ENCODE results near the gene LINC01488. TPM values are rescaled to one million over a fixed set of nuclear protein-coding genes. Genes with fewer than 3 reads are reported as not detected.

The LINC01488 gene
- total RNA-seq, 1 experiment from 2014 or later = not detected

DNA sequence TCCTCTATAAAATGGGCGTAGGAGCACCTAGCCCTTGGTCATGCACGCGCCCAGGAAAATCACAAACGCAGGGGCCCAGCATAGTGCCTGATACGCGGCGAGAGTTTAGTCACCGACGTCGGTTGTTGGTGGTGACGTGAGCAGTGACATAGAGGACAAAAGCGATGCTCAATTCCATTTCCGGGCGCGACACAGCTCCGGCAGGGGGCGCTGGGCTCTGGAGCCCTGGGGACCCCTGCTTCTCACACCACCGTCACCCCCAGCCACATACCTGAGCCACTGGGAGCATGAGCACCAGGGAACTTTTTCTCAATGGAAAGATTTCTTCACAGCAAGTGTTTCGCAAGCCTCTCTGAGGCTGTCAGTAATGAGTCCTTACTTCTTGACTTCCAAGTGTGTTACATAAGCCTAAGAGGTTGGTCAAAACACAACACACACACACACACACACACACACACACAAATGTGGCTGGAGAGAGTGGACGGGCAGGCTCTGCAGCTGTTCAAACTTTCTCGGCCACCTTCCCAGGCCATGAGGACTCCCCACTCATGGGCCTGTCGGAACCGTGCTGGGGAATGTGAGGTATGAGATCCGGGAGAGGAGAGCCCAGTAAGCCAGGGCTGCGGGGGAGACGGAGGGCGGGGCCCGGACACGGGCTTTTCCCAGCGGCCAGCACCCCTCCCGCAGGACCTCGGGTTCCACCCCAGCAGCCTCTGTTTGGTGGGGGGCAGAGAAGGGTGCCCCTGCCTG, 36.9 kb upstream of the LINC01488 start:
- DNase-seq (ENCODE audit: low read depth) = no peak

DNA sequence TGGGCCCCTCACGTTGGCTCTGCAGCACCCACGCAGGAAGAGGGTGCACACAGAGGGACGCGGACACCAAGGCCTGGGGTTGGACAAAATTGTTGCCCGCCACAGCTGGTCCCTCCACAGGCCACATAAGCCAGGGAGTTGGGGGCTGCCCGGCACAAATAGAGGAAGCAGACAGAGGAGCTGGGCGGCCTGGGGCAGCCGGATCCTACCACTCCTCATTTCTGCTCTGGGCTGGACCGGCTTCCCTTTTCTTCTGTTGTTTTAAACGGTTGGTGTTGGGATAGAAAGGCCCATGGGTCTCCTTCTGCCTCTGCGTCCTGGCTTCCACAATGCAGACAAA, 36.4 kb upstream of the LINC01488 start:
- DNase-seq (ENCODE audit: low read depth) = no peak

DNA sequence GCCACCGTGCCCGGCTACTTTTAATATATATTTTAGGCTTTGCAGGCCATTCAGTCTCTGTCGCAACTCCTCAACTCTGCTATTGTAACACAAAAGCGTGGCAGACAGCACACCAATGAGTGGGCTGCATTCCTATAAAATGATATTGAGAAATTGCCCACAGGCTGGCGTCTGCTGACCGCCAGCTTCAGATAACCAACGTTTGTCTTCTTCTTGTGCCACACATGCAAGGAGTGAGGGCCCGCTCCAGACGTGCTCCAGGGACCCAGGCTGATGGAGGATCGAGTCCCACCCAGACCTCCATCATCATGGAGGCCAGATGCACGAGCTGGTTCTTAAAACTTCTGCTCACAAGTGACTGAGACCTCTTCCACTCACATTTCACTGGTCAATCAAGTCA, 35.4 kb upstream of the LINC01488 start:
- DNase-seq (ENCODE audit: low read depth) = no peak

- no peak for DNase-seq (ENCODE audit: low read depth)
These were observed 33.7 kb upstream of the LINC01488 start for GRCh38 chr11:69447786-69448185.

GRCh38 chr11:69448471-69449284, 32.8 kb upstream of the LINC01488 start:
- DNase-seq (ENCODE audit: low read depth) = no peak

GRCh38 chr11:69449320-69450063, 32.0 kb upstream of the LINC01488 start:
- peak; percentile 51 for DNase-seq (ENCODE audit: low read depth)

DNA sequence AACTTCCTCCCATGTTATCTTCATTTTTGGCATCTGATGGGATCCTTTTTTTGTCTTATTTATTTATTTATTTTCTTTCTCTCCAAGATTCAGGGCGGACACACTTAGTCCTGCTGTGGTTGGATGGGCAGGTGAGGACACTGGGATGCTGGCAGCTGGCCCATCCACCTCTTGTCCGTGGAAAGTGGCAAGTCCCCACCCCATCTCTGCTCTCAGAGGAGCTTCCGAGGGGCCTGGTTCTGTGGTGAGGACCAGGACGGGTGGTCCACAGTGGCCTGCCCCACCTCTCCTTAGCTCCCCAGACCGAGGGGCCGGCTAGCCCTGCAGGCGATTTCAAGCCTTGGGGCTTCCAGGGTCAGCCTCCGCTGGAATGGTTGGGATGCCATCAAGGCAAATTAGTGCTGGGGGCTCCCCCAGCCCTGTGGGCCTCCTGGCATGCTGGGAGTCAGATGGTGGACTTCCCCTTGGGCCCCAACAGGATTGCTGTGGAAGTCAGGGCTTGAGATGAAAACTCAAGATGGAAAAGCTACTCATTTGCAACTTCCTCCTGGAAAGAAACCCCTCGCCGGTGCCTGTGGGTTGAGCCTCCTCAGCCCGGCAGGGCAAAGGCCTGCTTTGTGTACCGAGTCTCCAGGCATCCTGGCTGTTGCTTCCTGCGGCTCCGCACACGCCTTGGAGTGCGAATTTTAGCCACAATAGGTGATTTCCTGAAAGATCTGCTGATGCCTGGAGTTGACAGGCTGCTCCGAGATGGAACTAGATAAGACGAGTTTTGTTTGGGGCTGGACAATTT, 31.2 kb upstream of the LINC01488 start:
- no peak for DNase-seq (ENCODE audit: low read depth)

- no peak for DNase-seq (ENCODE audit: low read depth)
These were observed 30.6 kb upstream of the LINC01488 start for GRCh38 chr11:69450857-69451220.

DNA sequence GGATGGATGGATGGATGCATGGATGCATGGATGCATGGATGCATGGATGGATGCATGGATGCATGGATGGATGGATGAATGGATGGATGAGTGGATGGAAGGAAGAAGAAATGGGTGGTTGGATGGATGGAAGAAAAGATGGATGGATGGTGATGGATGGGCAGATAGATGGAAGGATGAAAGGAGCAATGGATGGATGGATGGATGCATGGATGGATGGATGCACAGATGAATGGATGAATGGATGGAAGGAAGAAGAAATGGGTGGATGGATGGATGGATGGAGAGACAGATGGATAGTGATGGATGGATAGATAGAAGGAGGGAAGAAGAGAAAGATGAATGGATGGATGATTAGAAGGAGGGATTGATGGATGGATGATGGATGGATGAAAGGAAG, 30.2 kb upstream of the LINC01488 start:
- no peak for DNase-seq (ENCODE audit: low read depth)

DNA sequence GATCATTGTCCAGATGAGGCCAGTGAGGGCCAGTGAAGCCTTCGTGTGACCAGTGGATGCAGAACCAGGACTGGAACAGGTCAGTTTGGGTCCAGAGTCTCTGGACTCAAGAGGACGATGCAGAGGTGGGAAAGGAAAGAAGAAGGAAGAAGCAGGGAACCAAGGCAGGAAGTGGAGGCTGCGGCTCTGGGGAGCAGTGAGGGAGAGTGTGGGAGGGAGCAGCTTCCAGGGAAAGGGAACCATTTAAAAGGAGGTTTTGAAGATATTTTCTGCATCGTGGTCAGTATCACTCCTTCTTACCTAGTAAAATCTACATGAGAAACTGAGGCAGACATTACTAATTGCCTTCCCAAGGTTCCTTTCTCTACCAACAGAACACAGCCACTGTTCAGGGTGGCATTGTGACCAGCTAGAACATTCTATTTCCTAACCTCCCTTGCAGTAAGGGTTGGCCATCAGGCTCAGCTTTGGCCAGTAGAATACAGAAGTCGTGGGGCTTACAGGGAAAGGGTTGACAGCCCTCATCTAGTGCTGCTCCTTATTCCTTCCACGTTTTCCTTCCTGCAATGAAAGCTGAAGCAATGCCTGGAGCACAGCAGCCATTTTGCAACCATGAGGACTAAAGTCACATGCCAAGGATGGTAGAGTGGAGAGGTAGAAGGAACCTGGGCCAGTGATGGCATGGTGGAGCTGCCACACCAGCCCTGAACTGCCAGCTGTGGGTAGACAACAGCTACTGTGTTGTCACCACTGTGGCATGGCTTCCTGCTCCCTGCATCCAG, 29.1 kb upstream of the LINC01488 start:
- DNase-seq (ENCODE audit: low read depth) = no peak

DNA sequence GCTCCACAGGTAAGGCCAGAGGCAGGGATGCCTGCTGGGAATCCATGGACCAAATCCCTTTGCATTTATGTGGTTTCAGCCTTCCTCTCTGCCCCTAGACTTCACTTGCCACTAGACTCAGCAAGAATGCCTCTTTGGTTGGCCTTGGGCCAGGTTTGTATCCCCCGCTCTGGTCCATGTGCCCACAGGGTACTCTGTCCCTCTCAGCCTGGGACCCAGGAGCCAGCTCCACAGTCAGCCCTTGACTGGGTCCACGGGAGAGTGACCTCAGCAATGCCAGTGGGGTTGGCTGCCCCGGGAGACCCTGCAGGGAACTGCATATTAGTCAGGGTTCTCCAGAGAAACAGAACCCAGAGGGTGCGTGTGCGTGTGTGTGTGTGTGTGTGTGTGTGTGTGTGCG, 28.3 kb upstream of the LINC01488 start:
- DNase-seq (ENCODE audit: low read depth) = no peak

GRCh38 chr11:69454018-69454417, 27.4 kb upstream of the LINC01488 start:
- no peak for DNase-seq (ENCODE audit: low read depth)

DNA sequence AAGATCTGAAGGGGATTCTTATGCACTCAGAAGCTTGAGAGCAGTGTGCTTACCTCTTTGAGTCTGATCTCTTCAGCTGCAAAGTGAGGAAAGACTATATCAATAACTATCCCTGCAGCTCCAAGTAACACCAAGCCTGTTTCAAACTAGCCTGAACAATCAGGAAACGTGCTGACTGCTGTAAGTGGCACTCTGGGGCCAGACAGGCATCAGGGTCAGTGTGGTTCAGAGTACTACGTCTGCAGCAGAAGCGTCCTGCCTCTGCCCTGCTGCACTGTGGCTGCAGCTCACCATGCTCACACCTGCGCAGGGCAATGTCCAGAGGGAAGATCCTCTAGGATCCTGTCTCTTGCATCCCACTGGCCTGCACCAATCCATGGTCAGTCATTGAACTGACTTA, 25.5 kb upstream of the LINC01488 start:
- DNase-seq (ENCODE audit: low read depth) = no peak

DNA sequence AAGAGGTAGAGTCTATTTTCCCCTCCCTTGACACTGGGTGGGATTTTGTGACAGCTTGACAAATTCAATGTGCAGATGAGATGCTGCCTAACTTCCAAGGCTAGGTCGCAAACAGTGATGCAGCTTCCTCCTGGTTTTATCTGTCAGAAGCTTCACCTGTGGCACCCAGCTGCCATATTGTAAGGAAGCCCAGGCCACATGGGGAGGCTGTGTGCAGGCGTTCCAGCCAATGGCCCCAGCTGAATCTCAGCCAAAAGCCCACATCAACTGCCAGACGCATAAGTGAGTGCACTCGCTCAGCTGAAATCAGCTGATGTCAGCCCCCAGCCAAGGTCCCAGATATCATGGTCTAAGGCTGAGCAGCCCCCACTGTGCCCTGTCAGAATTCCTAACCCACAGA, 24.8 kb upstream of the LINC01488 start:
- no peak for DNase-seq (ENCODE audit: low read depth)

DNA sequence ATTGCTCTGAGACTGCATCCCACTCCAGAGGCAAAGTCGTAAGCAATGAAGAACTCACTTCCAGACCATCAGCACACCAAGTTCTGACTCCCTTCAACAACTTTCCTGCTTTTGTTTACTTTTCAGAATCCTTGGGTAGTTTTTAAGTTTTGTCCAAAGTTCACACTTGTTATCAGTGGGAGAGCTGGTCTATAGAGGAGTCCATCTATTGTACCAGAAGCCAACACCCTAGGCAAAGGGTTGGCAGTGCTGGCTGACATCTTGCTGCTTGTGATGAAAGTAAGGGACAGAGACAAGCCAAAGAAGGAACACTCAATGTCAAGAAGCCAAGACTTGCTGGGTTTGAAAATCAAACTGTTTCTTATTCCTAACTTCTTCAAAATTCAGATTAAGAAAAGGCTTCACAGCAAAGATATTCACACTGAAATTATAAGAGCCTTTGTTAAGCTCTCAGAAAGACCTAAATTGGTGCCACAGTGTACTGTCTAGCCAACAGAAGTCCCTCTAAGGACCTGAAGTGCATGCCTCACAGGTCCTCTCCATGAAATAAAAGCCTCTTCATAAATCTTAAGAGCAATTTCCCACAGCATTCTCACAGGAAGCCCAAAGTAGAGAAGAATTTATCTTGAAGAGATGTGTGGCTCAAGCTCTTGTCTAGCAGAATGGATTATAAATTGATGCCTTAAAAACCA, 21.5 kb upstream of the LINC01488 start:
- no peak for DNase-seq (ENCODE audit: low read depth)

DNA sequence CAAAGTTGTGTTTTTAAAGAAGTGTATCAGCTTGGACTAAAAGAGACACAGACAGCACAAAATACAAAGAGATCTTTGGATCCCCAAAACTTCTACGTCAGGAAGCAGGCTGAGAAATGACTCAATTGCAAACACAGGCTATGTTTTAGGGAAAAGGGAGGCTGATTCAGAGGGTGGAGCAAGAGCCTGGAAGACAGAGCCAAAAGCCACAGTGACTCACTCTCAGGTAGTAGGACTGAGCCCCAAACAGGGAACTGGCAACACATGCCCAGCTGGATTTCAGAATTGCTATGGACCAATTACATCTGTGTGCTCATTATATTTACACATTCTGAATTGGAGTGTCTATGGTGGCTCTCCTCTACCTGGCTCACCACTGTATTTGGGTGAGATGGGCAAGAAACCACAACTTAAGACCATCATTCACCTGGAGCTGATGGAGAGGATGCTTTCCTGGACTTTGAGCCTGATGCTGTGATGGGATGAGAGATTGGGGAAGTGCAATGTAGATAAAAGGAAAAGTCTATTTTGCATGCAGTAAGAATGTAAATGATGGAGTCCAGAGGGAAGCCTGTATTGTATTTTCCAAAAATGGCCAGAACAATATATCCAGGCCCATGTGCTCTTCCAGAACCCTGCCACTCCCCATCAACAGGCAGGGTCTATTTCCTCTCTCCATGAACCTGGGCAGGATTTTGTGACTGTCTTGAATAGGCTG, 20.8 kb upstream of the LINC01488 start:
- DNase-seq (ENCODE audit: low read depth) = peak; percentile 98

DNA sequence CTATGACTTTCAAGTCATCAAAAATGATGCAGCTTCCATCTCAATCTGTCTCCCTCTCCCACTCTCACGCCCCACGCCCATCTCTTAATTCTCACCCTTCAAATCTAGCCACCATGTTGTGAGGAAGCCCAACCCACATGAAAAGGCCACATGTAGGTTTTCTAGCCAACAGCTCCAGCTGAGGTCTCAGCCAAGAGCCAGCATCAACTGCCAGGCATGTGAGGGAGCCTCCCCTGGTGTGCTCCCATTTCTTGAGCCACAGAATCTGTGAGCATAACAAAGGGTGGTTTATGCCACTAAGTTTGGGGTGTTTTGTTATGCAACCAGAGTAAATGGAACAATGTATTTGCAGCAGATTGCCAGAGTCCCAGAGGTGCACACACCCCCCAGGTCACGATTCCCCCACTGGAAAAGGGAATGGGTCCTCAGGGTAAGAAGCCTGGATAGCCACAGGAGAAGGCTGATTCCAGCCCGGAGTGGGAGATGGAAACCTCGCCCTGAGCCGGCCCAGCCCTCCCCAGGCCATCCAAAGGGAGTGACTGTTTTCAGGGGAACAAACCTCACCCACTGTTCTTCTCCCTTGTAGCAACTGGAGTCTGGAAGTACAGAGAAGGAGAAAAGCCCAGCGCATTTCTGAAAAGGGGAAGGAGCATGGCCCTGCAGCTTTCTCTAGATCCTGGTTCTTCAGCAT, 20.0 kb upstream of the LINC01488 start:
- DNase-seq (ENCODE audit: low read depth) = no peak

- no peak for DNase-seq (ENCODE audit: low read depth)
These were observed 19.1 kb upstream of the LINC01488 start for GRCh38 chr11:69462106-69462951.

All from HT1080 (cell line).